GM18508 (cell line): ENCODE results near the gene ZBTB22.
"Not testable (repeated sequence)": the region's sequence is repeated elsewhere in the genome, so short reads cannot be mapped to it uniquely, and the experiment has no call there.

Experiments
- ATAC-seq: cut with Tn5 transposase; IDR thresholded peaks from one replicate; pipeline ENCODE4 v1.9.1; 2021; ENCODE audit warnings: moderate number of reproducible peaks; ENCODE audit not compliant: insufficient read depth, unreplicated experiment

ZBTB22 gene

GRCh38 chr6:33317669-33318425 is at the start of gene ZBTB22:
Gene ZBTB22 (minus strand): TSS chr6:33317744. CDS start chr6:33316916, 828 bp downstream.
- ATAC-seq: peak; percentile 38

- ATAC-seq: no peak
These were observed 49.6 kb upstream of the ZBTB22 start for GRCh38 chr6:33367009-33367714.

GRCh38 chr6:33365206-33365971 is 47.8 kb upstream of the ZBTB22 start:
- not testable (repeated sequence) for ATAC-seq

GRCh38 chr6:33364475-33365205 is 47.1 kb upstream of the ZBTB22 start:
- ATAC-seq: not testable (repeated sequence)

- ATAC-seq: not testable (repeated sequence)
These were observed 45.9 kb upstream of the ZBTB22 start for GRCh38 chr6:33363486-33363885.

GRCh38 chr6:33359331-33359730 is 41.8 kb upstream of the ZBTB22 start:
- no peak for ATAC-seq

GRCh38 chr6:33357160-33357871 is 39.8 kb upstream of the ZBTB22 start:
- not testable (repeated sequence) for ATAC-seq

GRCh38 chr6:33356295-33356694 is 38.8 kb upstream of the ZBTB22 start:
- ATAC-seq: no peak

GRCh38 chr6:33355860-33356259 is 38.3 kb upstream of the ZBTB22 start:
- not testable (repeated sequence) for ATAC-seq

GRCh38 chr6:33347816-33348215 is 30.3 kb upstream of the ZBTB22 start:
- no peak for ATAC-seq

GRCh38 chr6:33346972-33347371 is 29.4 kb upstream of the ZBTB22 start:
- not testable (repeated sequence) for ATAC-seq

- no peak for ATAC-seq
These were observed 27.5 kb upstream of the ZBTB22 start for GRCh38 chr6:33344701-33345697.

- no peak for ATAC-seq
These were observed 26.5 kb upstream of the ZBTB22 start for GRCh38 chr6:33343953-33344611.

- not testable (repeated sequence) for ATAC-seq
These were observed 26.0 kb upstream of the ZBTB22 start for GRCh38 chr6:33343606-33343952.

GRCh38 chr6:33339193-33339592 is 21.6 kb upstream of the ZBTB22 start:
- ATAC-seq: no peak

- ATAC-seq: no peak
These were observed 19.0 kb upstream of the ZBTB22 start for GRCh38 chr6:33336495-33336894.

GRCh38 chr6:33335916-33336315 is 18.4 kb upstream of the ZBTB22 start:
- no peak for ATAC-seq

GRCh38 chr6:33333666-33334065 is 16.1 kb upstream of the ZBTB22 start:
- no peak for ATAC-seq
